SU-DHL-6 (cell line): ENCODE measurements around the gene NEFH.

Experiments
- H2AFZ ChIP-seq: fragments of 200-600 bp; sonication (generic); 2 replicates; pipeline ENCODE4 v1.6.1; 2014; ENCODE audit warnings: low read depth, mild to moderate bottlenecking, moderate library complexity, mixed read lengths, antibody characterized with exemption, low read length; ENCODE audit not compliant: severe bottlenecking
- H3F3A ChIP-seq: fragments of 200-600 bp; shearing (Covaris generic); 2 replicates; pipeline ENCODE4 v1.6.0; 2016; ENCODE audit warnings: antibody characterized with exemption, mild to moderate bottlenecking; ENCODE audit not compliant: insufficient read depth
- H3K27ac ChIP-seq: fragments of 200-600 bp; sonication (generic); 2 replicates; pipeline ENCODE4 v1.5.1; 2016; ENCODE audit warnings: low read depth, mild to moderate bottlenecking, low read length, moderate library complexity, mixed read lengths
- H3K27me3 ChIP-seq: fragments of 200-600 bp; sonication (generic), shearing (Covaris generic); 2 replicates; pipeline ENCODE4 v1.6.0; 2014; ENCODE audit warnings: mild to moderate bottlenecking, low read length
- H3K36me3 ChIP-seq: fragments of 200-600 bp; sonication (generic); 2 replicates; pipeline ENCODE4 v1.6.1; 2014; ENCODE audit warnings: mild to moderate bottlenecking, low read length, mixed read lengths
- H3K4me2 ChIP-seq: fragments of 300-600, 200-600 bp; shearing (Covaris generic), sonication (generic); 2 replicates; pipeline ENCODE4 v1.6.0; 2014; ENCODE audit warnings: low read length, low read depth, mild to moderate bottlenecking; ENCODE audit not compliant: poor library complexity, severe bottlenecking
- H3K4me3 ChIP-seq: fragments of 200-600 bp; sonication (generic); 2 replicates; pipeline ENCODE4 v1.5.1; 2014; ENCODE audit warnings: antibody characterized with exemption, low read length, mild to moderate bottlenecking, mixed read lengths; ENCODE audit not compliant: insufficient read depth, poor library complexity, severe bottlenecking
- H3K79me2 ChIP-seq: fragments of 200-600 bp; sonication (generic); 2 replicates; pipeline ENCODE4 v1.6.1; 2014; ENCODE audit warnings: mild to moderate bottlenecking, low read length, moderate library complexity; ENCODE audit not compliant: insufficient read depth
- H3K9ac ChIP-seq: fragments of 200-600 bp; sonication (generic); 2 replicates; pipeline ENCODE4 v1.7.0; 2014; ENCODE audit warnings: mild to moderate bottlenecking, low read length
- H3K9me2 ChIP-seq: fragments of 200-600 bp; sonication (generic); replicated peaks from 2 replicates; pipeline ENCODE4 v1.6.1; 2014; ENCODE audit warnings: low read length; ENCODE audit not compliant: insufficient read depth
- H3K9me3 ChIP-seq: fragments of 200-600 bp; sonication (generic); 2 replicates; pipeline ENCODE4 v1.6.1; 2014; ENCODE audit warnings: low read length, mixed read lengths; ENCODE audit not compliant: insufficient read depth
- H4K20me1 ChIP-seq: fragments of 200-600 bp; sonication (generic); 2 replicates; pipeline ENCODE4 v1.6.1; 2014; ENCODE audit warnings: low read depth, mild to moderate bottlenecking, antibody characterized with exemption, low read length, moderate library complexity, mixed read lengths
- EZH2phosphoT487 ChIP-seq: fragments of 200-600 bp; sonication (generic), shearing (Covaris generic); conservative IDR thresholded peaks from 2 replicates; pipeline ENCODE4 v1.6.1; 2018; ENCODE audit warnings: mild to moderate bottlenecking, antibody characterized with exemption, low read length, moderate library complexity, mixed read lengths
- TF ChIP-seq, protein P1 (sequence below): fragments of 200-600 bp; sonication (generic); IDR thresholded peaks from one replicate; pipeline ENCODE4 v1.5.1; 2017; ENCODE audit warnings: antibody characterized with exemption, mild to moderate bottlenecking, low read length, moderate library complexity; ENCODE audit not compliant: insufficient read depth, poor library complexity, severe bottlenecking

The NEFH gene

DNA sequence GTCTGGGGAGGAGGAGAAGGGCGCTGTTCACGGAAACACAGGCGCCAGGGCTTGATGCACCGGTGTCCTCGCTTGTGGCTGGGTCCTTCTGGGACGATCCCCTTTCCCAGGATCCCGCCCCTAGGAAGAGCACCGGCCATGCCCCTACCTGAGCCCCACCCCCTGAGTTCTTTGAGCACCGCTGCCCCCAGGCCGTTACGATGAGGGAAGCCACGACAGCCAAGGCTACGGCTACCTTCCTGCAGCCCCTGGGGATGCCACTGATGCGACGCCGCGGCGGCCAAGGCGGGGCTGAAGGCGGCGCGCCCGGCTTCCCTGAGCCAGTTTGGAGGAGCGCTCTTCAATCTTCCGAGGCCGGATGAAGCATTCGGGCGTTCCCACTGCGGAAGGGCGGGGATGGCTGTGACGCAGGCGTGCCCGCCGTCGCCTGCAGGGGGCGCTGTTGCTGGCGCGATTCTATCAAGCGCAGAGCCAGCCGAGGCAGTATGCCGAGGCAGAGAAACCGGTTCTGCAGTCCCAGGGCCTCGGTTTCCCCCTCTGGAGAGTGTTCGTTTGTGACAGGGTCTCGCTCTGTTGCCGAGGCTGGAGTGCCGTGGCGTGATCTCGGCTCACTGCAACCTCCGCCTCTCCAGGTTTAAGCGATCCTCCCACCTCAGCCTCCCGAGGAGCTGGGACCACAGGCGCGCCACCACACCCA, 9.7 kb upstream of the NEFH start:
- H3K9me3 ChIP-seq: no peaks in the 10 kb centered on the region
- no peaks in the 10 kb centered on the region for H3K9me2 ChIP-seq
- H3K79me2 ChIP-seq: no peaks in the 10 kb centered on the region
- no peak overlapping the region for H2AFZ ChIP-seq
- H3K4me2 ChIP-seq: peak overlapping the region; percentile 50
- no peaks in the 10 kb centered on the region for H3F3A ChIP-seq
- no peaks in the 10 kb centered on the region for H3K27me3 ChIP-seq
- no peak overlapping the region for H3K4me3 ChIP-seq
- no peaks in the 10 kb centered on the region for H4K20me1 ChIP-seq
- TF ChIP-seq, protein P1, sequence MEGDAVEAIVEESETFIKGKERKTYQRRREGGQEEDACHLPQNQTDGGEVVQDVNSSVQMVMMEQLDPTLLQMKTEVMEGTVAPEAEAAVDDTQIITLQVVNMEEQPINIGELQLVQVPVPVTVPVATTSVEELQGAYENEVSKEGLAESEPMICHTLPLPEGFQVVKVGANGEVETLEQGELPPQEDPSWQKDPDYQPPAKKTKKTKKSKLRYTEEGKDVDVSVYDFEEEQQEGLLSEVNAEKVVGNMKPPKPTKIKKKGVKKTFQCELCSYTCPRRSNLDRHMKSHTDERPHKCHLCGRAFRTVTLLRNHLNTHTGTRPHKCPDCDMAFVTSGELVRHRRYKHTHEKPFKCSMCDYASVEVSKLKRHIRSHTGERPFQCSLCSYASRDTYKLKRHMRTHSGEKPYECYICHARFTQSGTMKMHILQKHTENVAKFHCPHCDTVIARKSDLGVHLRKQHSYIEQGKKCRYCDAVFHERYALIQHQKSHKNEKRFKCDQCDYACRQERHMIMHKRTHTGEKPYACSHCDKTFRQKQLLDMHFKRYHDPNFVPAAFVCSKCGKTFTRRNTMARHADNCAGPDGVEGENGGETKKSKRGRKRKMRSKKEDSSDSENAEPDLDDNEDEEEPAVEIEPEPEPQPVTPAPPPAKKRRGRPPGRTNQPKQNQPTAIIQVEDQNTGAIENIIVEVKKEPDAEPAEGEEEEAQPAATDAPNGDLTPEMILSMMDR: peak; percentile 80
- TF ChIP-seq EZH2phosphoT487: no peak
- H3K27ac ChIP-seq: no peak overlapping the region
- H3K36me3 ChIP-seq: no peaks in the 10 kb centered on the region
- no peak overlapping the region for H3K9ac ChIP-seq

DNA sequence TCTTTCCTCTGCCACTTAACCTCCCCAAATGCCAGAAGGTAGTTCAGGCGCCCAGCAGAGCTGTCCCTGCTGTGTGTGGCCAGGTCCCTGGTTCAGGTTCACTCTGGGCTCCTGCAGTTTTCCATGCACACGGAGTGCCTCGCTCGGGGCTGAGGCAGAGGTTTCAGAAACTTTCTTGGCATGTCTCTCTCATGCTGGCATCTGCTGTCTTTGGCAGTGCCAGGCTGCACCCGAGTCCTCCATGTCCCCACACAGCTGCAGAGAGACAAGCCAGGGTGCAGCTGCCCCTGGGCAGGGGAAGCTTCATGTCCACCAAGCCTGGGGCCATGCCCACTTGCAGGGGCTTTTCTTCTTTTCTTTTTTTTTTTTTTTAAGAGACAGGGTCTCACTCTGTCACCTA, 7.0 kb upstream of the NEFH start:
- Histone ChIP-seq H3F3A (no peaks in the 10 kb centered on the region), H3K9me3 (no peaks in the 10 kb centered on the region), H3K27ac (no peak overlapping the region), H2AFZ (no peak overlapping the region), H4K20me1 (no peaks in the 10 kb centered on the region), H3K9me2 (no peaks in the 10 kb centered on the region), H3K27me3 (no peaks in the 10 kb centered on the region), H3K4me3 (no peak overlapping the region), H3K9ac (no peak overlapping the region), H3K36me3 (no peaks in the 10 kb centered on the region), H3K79me2 (no peaks in the 10 kb centered on the region), H3K4me2 (no peak overlapping the region)
- no peak for TF ChIP-seq EZH2phosphoT487
- TF ChIP-seq, protein P1: no peak

DNA sequence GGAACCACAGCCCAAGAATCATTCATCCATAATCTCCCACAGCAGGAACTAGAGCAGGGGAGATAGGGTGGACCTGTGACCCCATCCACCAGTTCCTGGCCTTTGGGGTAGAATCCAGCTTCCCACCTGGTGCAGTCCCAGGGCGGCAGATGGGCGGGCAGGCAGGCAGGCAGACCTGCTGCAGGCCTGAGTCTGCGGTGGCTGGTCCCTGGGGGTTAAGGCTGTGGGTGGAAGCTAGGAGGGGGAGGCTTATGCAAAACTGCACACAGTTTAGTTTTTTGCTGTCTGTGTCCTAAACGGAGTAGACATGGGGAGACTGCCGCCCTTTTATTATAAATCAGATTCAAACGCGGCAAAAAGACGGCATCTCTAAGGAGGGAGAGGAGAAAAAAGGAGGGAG, 4.5 kb upstream of the NEFH start:
- Histone ChIP-seq H3F3A (no peaks in the 10 kb centered on the region), H3K36me3 (no peaks in the 10 kb centered on the region), H3K9me3 (no peaks in the 10 kb centered on the region), H3K27me3 (no peaks in the 10 kb centered on the region), H3K27ac (no peak overlapping the region), H3K79me2 (no peaks in the 10 kb centered on the region), H3K9ac (no peak overlapping the region), H2AFZ (no peak overlapping the region), H3K4me3 (no peak overlapping the region), H4K20me1 (no peaks in the 10 kb centered on the region), H3K4me2 (no peak overlapping the region), H3K9me2 (no peaks in the 10 kb centered on the region)
- TF ChIP-seq, protein P1: no peak
- no peak for TF ChIP-seq EZH2phosphoT487
